ELR (cell line): ENCODE data around the gene MAS1.
"Not testable (repeated sequence)": the region's sequence is repeated elsewhere in the genome, so short reads cannot be mapped to it uniquely, and the experiment has no call there.

Experiments used
- DNase-seq: peaks from one replicate; pipeline ENCODE4 v3.0.0-alpha.2; 2015; ENCODE audit warnings: low read depth

MAS1 gene

GRCh38 chr6:159919011-159919511 is 28.3 kb downstream of the MAS1 start:
- DNase-seq = peak; percentile 76

DNA sequence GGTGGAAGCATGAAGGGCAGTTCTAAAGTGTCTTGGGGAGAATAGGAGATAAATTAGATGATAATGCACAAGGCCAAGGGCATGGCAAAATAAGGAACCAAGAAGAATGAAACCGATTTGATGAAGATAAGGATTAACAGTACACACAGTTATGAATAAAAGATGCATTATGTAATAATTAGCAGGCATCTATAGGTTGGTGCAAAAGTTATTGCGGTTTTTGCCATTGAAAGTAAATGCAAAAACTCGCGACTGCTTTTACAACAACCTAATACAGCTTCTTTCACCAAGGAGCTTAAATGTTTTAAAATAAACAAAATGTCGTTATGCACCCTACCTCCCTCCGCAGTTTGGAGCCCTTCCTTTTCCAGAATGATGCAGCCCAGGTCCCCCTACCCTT is 29.0 kb downstream of the MAS1 start:
- DNase-seq = no peak

DNA sequence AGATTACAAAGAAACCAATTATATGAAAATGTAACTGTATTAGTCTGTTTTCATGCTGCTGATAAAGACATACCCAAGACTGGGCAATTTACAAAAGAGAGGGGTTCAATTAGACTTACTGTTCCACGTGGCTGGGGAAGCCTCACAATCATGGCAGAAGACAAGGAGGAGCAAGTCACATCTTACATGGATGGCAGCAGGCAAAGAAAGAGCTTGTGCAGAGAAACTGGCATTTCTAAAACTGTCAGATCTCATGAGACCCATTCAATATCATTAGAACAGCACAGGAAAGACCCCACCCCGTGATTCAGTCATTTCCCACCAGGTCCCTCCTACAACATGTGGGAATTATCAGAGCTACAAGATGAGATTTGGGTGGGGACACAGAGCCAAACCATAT is 33.4 kb downstream of the MAS1 start:
- DNase-seq = not testable (repeated sequence)

GRCh38 chr6:159926542-159927203 is 35.9 kb downstream of the MAS1 start:
- DNase-seq = no peak

GRCh38 chr6:159929819-159930218 is 39.0 kb downstream of the MAS1 start:
- DNase-seq = no peak

DNA sequence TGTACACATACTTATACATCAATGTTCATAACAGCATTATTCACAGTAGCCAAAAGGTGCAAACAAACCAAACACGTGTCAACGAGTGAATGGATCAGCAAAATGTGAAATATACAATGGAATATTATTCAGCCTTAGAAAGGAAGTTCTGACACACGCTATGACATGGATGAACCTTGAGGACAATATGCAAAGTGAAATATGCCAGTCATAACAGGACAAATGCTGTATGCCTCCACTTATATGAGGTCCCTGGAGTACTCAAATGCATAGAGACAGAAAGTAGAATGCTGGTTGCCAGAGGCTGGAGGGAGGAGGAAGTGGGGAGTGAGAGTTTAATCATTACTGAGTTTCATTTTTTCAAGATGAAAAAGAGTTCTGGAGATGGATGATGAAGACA is 40.3 kb downstream of the MAS1 start:
- DNase-seq = no peak

DNA sequence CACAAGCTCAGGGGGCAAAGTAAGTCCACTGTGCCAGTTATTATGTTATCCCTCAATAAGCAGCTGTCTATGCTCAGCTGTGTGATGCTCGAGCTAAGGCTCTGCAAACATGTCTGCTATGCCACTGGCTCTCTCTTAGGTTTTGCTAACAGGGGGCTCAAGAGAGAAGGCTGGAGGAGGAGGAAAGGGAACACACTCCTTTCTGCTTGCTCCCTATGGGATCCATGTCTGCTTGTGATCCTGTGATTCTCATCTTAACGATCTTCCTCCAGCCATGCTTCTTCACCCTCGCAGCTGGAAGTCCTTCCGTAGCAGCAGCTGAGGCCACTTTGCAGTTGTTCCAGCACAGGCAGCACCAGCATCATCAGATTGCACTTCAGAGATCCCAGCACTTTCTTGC is 41.1 kb downstream of the MAS1 start:
- DNase-seq = no peak

- no peak for DNase-seq
Measured at GRCh38 chr6:159933077-159933476, 42.3 kb downstream of the MAS1 start.

GRCh38 chr6:159934181-159934580 is 43.4 kb downstream of the MAS1 start:
- DNase-seq = peak; percentile 45

DNA sequence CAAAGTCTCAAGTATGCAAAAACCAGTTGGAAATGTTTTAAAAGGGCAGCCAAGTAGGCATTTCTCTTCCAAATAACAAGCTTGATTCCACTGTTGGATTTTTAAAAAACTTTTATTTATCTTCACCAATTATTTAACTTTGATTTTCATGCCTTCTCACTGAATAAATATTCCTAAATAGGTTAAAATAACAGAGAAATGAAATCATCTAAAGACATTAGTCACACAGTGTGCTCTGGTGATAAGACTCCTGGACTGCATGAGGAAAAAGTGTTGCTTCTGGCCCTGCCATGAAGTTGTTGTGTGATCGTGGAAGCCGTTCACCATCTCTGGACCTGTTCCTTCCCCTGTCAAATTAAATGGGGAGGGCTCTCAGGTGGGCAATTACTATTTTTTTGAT is 44.3 kb downstream of the MAS1 start:
- DNase-seq = peak; percentile 43

- peak; percentile 53 for DNase-seq
Measured at GRCh38 chr6:159935633-159936032, 44.8 kb downstream of the MAS1 start.

GRCh38 chr6:159939591-159940016 is 48.8 kb downstream of the MAS1 start:
- DNase-seq = no peak
